22Rv1 (cell line): ENCODE measurements around the gene TLR2.

Experiments used
- CTCF ChIP-seq: fragments of 450-650 bp; IDR thresholded peaks from 2 replicates; pipeline ENCODE4 v1.5.1; 2017; ENCODE audit warnings: mild to moderate bottlenecking
- ZFX ChIP-seq: fragments of 450-650 bp; IDR thresholded peaks from 2 replicates; pipeline ENCODE4 v1.6.1; 2017; ENCODE audit warnings: antibody characterized with exemption, borderline replicate concordance

- TF ChIP-seq CTCF (no peak), ZFX (no peak)
Measured at GRCh38 chr4:153735906-153736461, 51.9 kb downstream of the TLR2 start.
